ENCODE results near the gene POLDIP3.

DNA sequence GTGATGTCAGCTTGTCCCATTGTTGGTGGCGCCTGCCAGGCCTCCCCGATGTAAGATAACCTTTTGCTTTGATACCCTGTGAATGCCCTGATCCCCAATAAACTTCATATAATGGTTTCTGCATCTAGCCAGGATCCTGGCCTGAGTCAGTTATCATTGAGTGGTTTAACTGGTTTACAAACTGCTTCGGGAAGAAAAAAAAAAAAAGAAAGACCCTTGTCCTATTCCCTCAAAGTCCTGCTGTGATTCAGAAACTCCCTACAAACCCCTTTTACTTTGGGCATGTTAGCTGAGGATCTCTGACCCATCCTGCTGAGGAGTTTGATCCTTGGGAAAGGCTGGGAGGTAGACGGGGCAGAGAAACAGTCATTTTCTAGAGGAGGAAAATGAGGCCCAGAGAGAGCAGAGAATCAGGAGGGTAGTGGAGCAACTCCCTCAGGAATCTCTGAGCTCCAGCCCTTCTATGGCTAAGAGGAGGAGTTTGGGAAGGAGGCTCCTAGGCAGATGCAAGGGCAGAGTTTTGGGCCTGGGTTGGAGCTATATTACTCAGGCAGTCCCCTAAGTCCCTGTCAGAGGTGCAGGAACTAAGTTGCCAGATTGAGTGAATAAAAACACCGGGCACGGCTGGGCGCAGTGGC lies 39.9 kb upstream of the POLDIP3 start:
- no peak for TF ChIP-seq EZH2 (IDR thresholded peaks at IDR 0.05; ENCODE audit: low read length, missing control alignments)
- TF ChIP-seq, protein P1, sequence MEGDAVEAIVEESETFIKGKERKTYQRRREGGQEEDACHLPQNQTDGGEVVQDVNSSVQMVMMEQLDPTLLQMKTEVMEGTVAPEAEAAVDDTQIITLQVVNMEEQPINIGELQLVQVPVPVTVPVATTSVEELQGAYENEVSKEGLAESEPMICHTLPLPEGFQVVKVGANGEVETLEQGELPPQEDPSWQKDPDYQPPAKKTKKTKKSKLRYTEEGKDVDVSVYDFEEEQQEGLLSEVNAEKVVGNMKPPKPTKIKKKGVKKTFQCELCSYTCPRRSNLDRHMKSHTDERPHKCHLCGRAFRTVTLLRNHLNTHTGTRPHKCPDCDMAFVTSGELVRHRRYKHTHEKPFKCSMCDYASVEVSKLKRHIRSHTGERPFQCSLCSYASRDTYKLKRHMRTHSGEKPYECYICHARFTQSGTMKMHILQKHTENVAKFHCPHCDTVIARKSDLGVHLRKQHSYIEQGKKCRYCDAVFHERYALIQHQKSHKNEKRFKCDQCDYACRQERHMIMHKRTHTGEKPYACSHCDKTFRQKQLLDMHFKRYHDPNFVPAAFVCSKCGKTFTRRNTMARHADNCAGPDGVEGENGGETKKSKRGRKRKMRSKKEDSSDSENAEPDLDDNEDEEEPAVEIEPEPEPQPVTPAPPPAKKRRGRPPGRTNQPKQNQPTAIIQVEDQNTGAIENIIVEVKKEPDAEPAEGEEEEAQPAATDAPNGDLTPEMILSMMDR (conservative IDR thresholded peaks at IDR 0.05 in 1 of 2, IDR thresholded peaks at IDR 0.05 in 1 of 2; ENCODE audit: low read depth in 1 of 2, low read length in 2 of 2), result no peak
